Choroid plexus epithelial cell (primary cell): Measurements from ENCODE around the gene PNPLA7.

Experiments used
- DNase-seq: peaks from one replicate; pipeline ENCODE4 v3.0.0-alpha.2; 2010; ENCODE audit warnings: low read depth
- H3K4me3 ChIP-seq: 2 replicates; pipeline ENCODE4 v1.5.1; 2011; ENCODE audit warnings: low read depth, mild to moderate bottlenecking, control low read depth, low read length, moderate library complexity
- TF ChIP-seq, protein P1 (sequence below): conservative IDR thresholded peaks from 2 replicates; pipeline ENCODE4 v1.5.1; 2011; ENCODE audit warnings: low read depth, mild to moderate bottlenecking, control low read depth, inconsistent platforms, low read length, moderate library complexity

The PNPLA7 gene

GRCh38 chr9:137421838-137422603 lies 128.2 kb downstream of the PNPLA7 start:
- TF ChIP-seq, protein P1, sequence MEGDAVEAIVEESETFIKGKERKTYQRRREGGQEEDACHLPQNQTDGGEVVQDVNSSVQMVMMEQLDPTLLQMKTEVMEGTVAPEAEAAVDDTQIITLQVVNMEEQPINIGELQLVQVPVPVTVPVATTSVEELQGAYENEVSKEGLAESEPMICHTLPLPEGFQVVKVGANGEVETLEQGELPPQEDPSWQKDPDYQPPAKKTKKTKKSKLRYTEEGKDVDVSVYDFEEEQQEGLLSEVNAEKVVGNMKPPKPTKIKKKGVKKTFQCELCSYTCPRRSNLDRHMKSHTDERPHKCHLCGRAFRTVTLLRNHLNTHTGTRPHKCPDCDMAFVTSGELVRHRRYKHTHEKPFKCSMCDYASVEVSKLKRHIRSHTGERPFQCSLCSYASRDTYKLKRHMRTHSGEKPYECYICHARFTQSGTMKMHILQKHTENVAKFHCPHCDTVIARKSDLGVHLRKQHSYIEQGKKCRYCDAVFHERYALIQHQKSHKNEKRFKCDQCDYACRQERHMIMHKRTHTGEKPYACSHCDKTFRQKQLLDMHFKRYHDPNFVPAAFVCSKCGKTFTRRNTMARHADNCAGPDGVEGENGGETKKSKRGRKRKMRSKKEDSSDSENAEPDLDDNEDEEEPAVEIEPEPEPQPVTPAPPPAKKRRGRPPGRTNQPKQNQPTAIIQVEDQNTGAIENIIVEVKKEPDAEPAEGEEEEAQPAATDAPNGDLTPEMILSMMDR, result no peak
- H3K4me3 ChIP-seq, result peak overlapping the region; percentile 75
- no peak for DNase-seq

DNA sequence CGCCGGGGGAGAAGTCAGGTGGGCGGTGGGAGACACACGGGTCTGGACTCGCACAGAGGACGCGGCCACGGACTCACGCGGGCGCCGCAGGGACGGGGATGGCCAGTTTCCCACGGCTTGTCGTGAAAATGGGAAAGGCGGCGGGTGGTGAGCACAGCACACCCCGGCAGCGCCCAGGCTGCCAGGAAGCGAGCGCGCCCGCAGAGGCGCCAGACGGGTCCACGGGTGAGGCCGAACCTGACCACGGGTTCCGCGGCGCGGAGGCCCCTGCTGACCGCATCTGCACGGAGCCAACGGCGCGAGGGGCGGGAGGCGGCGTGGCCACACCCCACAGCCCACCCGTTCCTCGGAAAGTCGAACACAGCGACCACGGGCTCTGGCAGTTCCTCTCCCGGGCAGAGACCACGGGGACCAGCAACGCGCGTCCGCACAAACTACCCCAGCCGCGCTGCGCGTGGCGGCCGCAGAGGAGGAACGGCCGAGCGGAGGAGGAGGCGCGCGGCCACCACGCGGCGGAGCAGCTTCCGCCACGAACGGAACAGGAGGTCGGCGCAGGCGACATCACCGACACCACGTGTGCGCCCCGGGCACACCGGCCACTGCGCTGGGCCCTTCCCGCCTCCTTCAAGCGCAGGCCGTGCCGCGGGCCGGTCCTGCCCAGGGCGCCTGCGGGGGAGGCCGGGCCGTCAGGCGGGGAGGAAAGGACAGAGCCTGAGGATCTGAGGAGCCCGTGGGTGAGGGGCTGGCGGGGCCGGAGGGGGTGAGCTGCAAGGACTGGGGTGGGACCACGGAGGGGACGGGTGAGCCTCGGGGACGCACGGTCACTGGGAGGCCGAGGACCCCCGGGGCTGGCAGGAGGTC lies 132.8 kb downstream of the PNPLA7 start:
- TF ChIP-seq, protein P1, result no peak
- H3K4me3 ChIP-seq, result peak overlapping the region; percentile 38
- no peak for DNase-seq

GRCh38 chr9:137416563-137417151 lies 133.5 kb downstream of the PNPLA7 start:
- H3K4me3 ChIP-seq, result no peak overlapping the region
- TF ChIP-seq, protein P1, result no peak
- no peak for DNase-seq

DNA sequence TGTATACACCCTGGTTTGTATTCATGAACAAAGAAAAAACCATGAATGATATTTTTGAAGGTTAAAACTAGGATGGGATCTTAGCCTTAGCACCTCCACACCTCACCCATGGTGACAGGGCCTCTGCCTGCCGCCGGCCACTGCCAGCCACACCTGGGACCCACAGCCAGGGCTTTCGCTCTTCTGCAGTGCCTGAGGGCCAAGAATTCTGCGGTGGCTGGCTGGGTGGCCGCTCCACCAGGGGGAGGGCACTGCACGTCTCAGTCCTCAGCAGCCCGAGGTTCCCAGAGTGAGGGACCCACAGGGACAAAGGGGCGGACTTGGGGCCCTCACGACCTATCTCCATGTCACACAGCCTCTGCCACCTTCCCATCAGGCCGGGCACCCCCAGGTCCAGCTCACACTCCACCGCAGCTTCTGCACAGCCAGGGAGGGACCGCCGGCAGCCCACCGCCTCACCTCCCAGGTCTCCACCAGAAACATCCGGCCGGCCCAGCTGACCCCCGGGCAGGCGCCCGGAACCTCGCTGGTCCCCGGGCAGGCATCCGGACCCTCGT lies 134.1 kb downstream of the PNPLA7 start:
- no peak for DNase-seq
- TF ChIP-seq, protein P1, result no peak
- no peak overlapping the region for H3K4me3 ChIP-seq

GRCh38 chr9:137415451-137415850 lies 134.8 kb downstream of the PNPLA7 start:
- H3K4me3 ChIP-seq, result no peak overlapping the region
- TF ChIP-seq, protein P1, result no peak
- no peak for DNase-seq

GRCh38 chr9:137412431-137412830 lies 137.8 kb downstream of the PNPLA7 start:
- TF ChIP-seq, protein P1, result no peak
- DNase-seq, result peak; percentile 51
- H3K4me3 ChIP-seq, result no peak overlapping the region
